IPS-18c (cell line): ENCODE data around the gene RALA.

Experiments
- H3K4me3 ChIP-seq: 2 replicates; pipeline ENCODE4 v1.7.0; 2013; ENCODE audit warnings: low read depth, mild to moderate bottlenecking, low read length, moderate library complexity; ENCODE audit not compliant: insufficient read depth
- H3K9me3 ChIP-seq: one replicate; pipeline ENCODE4 v1.6.1; 2013; ENCODE audit warnings: mild to moderate bottlenecking, low read length, moderate library complexity; ENCODE audit not compliant: control insufficient read depth, insufficient read depth

Gene RALA

DNA sequence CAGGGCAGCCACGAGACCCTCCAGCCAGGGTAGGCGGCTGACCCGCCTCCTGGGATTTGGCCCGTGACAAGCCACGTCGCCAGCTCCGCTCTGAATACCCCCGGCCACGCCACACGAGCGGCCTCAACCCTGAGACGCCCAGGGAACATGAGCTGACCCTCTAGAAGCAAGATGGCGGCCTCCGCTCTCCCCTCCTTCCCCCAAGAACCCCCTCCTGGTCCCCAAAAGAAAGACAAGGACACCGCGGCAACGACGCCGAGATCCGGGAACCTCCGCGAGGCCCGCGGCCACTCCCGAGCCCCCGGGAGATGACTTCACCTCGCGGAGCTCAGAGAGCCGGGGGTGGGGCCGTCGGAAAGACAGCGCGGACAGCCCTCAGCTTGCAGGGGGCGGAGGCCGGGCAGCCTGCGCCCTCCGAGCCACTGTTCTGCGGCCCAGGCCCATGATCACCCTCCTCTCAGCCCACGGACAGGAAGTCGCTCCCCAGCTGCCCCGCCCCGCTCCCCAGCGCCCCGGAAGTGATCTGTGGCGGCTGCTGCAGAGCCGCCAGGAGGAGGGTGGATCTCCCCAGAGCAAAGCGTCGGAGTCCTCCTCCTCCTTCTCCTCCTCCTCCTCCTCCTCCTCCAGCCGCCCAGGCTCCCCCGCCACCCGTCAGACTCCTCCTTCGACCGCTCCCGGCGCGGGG, at the start of gene RALA:
Gene RALA, plus strand, starts transcription at position 526 of the 685 bp plus-strand sequence. CDS start 63,096 bp downstream, outside the sequence.
- Histone ChIP-seq H3K9me3 (peaks cover 3% of the 10 kb centered on the region), H3K4me3 (peak within 1 kb of the TSS; percentile 81)

- no peaks in the 10 kb centered on the region for H3K9me3 ChIP-seq
- no peak overlapping the region for H3K4me3 ChIP-seq
Observed at GRCh38 chr7:39574673-39575349, 48.6 kb upstream of the RALA start.

- Histone ChIP-seq H3K9me3 (no peaks in the 10 kb centered on the region), H3K4me3 (no peak overlapping the region)
Observed at GRCh38 chr7:39577229-39577874, 46.0 kb upstream of the RALA start.

DNA sequence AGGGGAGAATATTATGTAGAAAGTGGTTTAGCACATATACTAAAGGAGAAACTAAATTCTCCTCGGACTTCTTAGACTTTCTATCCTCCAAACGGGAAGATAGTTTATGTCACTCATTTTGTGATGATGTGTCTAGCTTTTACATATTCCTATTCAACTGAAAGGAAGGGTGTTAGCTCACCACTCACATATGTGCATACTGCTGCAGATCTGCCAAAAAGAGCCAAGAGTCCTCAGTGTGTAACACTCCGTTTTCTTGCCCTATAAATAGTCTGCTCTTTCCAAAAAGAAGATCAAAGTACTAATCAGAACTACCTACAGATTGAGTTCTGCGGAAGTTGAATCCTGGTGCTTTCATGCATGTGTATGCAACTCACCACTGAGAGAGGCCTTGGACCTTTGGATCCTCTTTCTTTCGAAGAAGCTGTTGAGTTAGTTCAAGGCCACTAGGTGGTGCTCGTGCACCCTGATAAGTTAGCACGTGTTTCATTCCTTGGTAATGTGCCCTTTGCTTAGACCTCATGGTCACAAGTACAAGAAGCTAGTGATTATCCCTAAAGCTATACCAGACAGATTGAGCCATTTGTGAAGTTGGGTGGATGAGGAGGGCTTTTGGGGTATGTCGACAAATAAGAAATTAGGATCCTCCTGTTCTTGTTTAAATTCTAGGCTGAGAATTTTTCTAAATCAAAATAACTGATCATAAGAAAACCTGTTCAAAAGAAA, 43.1 kb upstream of the RALA start:
- no peak overlapping the region for H3K4me3 ChIP-seq
- no peaks in the 10 kb centered on the region for H3K9me3 ChIP-seq

GRCh38 chr7:39582536-39582935, 40.8 kb upstream of the RALA start:
- Histone ChIP-seq H3K4me3 (no peak overlapping the region), H3K9me3 (no peaks in the 10 kb centered on the region)

GRCh38 chr7:39583539-39583938, 39.8 kb upstream of the RALA start:
- Histone ChIP-seq H3K4me3 (no peak overlapping the region), H3K9me3 (no peaks in the 10 kb centered on the region)

GRCh38 chr7:39587393-39587792, 36.0 kb upstream of the RALA start:
- Histone ChIP-seq H3K9me3 (no peaks in the 10 kb centered on the region), H3K4me3 (no peak overlapping the region)

DNA sequence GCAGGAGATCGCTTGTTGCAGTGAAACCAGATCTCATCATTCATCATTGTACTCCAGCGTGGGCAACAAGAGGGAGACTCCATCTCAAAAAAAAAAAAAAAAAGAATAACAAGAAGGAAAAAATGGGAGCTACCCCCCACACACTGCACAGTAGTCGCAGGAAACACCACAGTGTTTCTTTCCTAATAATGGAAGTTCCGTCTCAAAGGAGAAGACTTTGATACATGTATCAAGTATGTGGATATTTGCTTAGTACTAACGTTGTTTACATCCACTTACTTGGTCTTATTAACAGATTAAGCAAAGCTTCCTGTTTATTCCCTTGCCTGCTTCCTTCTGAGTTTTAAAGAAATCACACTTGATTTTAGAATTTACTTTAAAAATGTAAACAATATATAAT, 35.0 kb upstream of the RALA start:
- Histone ChIP-seq H3K9me3 (no peaks in the 10 kb centered on the region), H3K4me3 (no peak overlapping the region)

- H3K4me3 ChIP-seq = no peak overlapping the region
- H3K9me3 ChIP-seq = no peaks in the 10 kb centered on the region
Observed at GRCh38 chr7:39589323-39590111, 33.9 kb upstream of the RALA start.

GRCh38 chr7:39592586-39592985, 30.8 kb upstream of the RALA start:
- H3K4me3 ChIP-seq = no peak overlapping the region
- no peaks in the 10 kb centered on the region for H3K9me3 ChIP-seq

- Histone ChIP-seq H3K9me3 (no peaks in the 10 kb centered on the region), H3K4me3 (no peak overlapping the region)
Observed at GRCh38 chr7:39594988-39595620, 28.3 kb upstream of the RALA start.

DNA sequence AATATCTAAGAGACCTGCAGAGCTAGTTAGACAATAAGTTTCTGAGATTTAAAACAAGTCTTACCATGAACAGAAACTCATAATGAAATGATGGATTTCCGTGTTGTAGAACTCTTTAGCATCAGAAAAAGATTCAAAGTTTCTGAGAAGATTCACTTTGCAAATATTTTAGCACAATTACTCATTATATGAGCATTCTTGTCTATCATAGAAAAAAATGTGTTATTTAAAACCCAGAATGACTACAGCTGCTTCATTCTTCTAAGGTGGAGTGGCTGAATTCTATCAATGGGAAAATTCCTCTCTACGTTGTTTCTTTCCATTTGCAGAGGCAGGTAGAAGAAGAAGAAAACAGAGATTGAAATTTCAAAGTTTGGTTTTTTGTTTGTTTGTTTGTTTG, 21.0 kb upstream of the RALA start:
- Histone ChIP-seq H3K4me3 (no peak overlapping the region), H3K9me3 (no peaks in the 10 kb centered on the region)

DNA sequence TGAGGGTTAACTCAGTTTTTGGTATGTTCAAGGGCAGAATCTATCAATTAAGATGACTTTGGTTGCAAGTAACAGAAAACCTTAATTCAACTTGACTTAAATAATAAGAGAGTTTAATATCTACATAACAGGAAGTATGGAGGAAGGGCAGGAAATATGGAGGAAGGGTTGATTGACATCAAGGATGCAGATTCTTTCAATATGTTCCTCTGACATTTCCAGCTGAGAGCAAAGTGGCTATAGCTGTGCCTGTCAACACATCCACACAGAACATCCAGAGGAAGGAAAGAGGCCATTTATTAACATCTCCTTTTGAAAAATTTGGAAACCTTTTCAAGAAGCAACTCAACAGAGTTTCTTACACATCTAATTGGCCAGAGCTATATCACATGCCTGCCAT, 19.4 kb upstream of the RALA start:
- H3K9me3 ChIP-seq = no peaks in the 10 kb centered on the region
- H3K4me3 ChIP-seq = no peak overlapping the region

DNA sequence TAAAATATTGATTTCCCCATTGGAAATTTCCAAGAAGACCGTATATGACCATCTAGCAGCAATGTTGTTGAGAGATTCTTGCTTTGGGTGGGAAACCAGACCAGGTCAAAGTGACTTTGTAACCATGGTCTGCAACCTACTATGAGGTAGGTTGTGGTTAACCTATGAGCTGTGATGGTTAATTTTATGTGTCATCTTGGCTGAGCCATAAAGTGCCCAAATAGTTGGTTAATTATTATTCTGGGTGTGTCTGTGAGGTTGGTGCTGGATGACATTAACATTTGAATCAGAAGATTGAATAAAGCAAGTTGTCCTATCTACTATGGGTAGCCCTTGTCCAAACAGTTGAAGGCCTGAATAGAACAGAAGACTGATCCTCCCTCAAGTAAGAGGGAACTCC, 18.3 kb upstream of the RALA start:
- no peak overlapping the region for H3K4me3 ChIP-seq

GRCh38 chr7:39606352-39606751, 17.0 kb upstream of the RALA start:
- H3K9me3 ChIP-seq = no peaks in the 10 kb centered on the region

More for the DNA sequence above, 18.3 kb upstream of the RALA start:
- no peaks in the 10 kb centered on the region for H3K9me3 ChIP-seq

GRCh38 chr7:39606941-39607340, 16.4 kb upstream of the RALA start:
- no peaks in the 10 kb centered on the region for H3K9me3 ChIP-seq

More at GRCh38 chr7:39606352-39606751, 17.0 kb upstream of the RALA start:
- no peak overlapping the region for H3K4me3 ChIP-seq

More at GRCh38 chr7:39606941-39607340, 16.4 kb upstream of the RALA start:
- no peak overlapping the region for H3K4me3 ChIP-seq
